H1 (cell line): Measurements from ENCODE around the gene GRM7. TPM values are rescaled to one million over a fixed set of nuclear protein-coding genes. Genes with fewer than 3 reads are reported as not detected.

ENCODE experiments used
- polyA plus RNA-seq, 7 experiments: library from polyadenylated mRNA; depleted of rRNA in 3 of 7; stranded (reverse) in 5 of 7; unstranded in 2 of 7; fragments of >200 nt in 5 of 7; fragments of 200-250 nt in 2 of 7; gene quantifications; 1 replicate in 5 of 7; 2 replicates in 1 of 7; 4 replicates in 1 of 7; pipeline versions ENCODE4 v1.2.1 to v1.2.3, GENCODE V29; 2011 to 2013; ENCODE audit warnings: missing spikeins in 2 of 7, mixed read lengths in 2 of 7
- total RNA-seq: library from RNA; stranded (reverse); fragmentation: NEBNext Ultra II Directional; extraction: Animal tissue kit (Norgen Biotek cat#: 25700); gene quantifications from 2 replicates; pipeline ENCODE4 v1.2.1, GENCODE V29; 2021
- TF ChIP-seq, protein P1 (sequence below), 3 experiments: IDR thresholded peaks; 1 replicate in 2 of 3; 2 replicates in 1 of 3; pipeline versions ENCODE4 v1.5.1 to v1.6.1; 2011; ENCODE audit warnings: low read length in 3 of 3, mild to moderate bottlenecking in 3 of 3, inconsistent platforms in 2 of 3, low read depth in 1 of 3, moderate library complexity in 1 of 3; ENCODE audit not compliant: insufficient read depth in 1 of 3; ENCODE audit errors: control extremely low read depth in 1 of 3

The GRM7 gene
- total and polyA plus RNA-seq, 2 of the 8 experiments (the other 6 are each of a cell fraction or from before 2014, with no cell fraction given), result 0.17 to 0.24 TPM

DNA sequence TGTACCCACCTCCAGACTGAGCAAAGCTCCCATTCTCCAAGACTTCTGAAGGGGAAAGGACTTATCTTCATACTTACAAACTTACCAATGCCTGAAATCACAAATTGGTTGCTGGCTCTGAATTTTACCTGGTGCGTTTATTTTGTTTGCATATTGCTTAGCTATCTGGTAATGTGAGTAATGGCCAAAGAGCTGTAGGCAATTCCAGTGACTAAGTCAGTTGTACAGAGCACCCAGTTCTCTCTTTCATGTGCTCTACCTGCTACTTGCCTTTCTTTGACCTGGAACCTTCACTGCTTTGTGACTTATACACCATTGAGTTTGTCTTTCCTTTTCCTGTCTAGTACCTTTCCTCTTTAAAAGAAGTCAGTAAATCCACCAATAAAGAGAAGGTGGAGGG, 884.8 kb downstream of the GRM7 start (continued):
- TF ChIP-seq, protein P1, sequence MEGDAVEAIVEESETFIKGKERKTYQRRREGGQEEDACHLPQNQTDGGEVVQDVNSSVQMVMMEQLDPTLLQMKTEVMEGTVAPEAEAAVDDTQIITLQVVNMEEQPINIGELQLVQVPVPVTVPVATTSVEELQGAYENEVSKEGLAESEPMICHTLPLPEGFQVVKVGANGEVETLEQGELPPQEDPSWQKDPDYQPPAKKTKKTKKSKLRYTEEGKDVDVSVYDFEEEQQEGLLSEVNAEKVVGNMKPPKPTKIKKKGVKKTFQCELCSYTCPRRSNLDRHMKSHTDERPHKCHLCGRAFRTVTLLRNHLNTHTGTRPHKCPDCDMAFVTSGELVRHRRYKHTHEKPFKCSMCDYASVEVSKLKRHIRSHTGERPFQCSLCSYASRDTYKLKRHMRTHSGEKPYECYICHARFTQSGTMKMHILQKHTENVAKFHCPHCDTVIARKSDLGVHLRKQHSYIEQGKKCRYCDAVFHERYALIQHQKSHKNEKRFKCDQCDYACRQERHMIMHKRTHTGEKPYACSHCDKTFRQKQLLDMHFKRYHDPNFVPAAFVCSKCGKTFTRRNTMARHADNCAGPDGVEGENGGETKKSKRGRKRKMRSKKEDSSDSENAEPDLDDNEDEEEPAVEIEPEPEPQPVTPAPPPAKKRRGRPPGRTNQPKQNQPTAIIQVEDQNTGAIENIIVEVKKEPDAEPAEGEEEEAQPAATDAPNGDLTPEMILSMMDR (IDR thresholded peaks at IDR 0.05; ENCODE audit: control extremely low read depth in 1 of 3, insufficient read depth in 1 of 3, low read depth in 1 of 3, low read length in 3 of 3), result no peak
